HEK293 (cell line): ENCODE data around the gene ATP6V1B1.

Experiments used
- CTCF ChIA-PET: fragments of 350-600 bp; formaldehyde crosslinking; extraction: SDS; loops from one replicate; lab custom pipeline; 2021; ENCODE audit warnings: antibody characterized with exemption; lab: Yijun Ruan, JAX
- POLR2A ChIA-PET: fragments of 300-600 bp; formaldehyde crosslinking; extraction: SDS; loops from one replicate; lab custom pipeline; 2020; ENCODE audit warnings: antibody characterized with exemption, inconsistent platforms; lab: Yijun Ruan, JAX
- H3K27ac ChIP-seq: fragments of 200-500 bp; sonication (Bioruptor generic); 2 replicates; pipeline ENCODE4 v1.5.1; 2014; ENCODE audit warnings: low read depth, low read length, control low read depth, inconsistent platforms; ENCODE audit errors: extremely low read depth
- H3K36me3 ChIP-seq, 2 experiments: fragments of 200-500 bp in 1 of 2; sonication (Bioruptor generic) in 1 of 2; 1 replicate in 1 of 2; 2 replicates in 1 of 2; pipeline ENCODE4 v1.5.1; 2014 to 2017; ENCODE audit warnings: inconsistent platforms in 2 of 2, low read length in 2 of 2; ENCODE audit not compliant: control insufficient read depth in 2 of 2, insufficient read depth in 1 of 2
- H3K4me1 ChIP-seq: fragments of 200-500 bp; sonication (Bioruptor generic); 2 replicates; pipeline ENCODE4 v1.5.1; 2014; ENCODE audit warnings: mild to moderate bottlenecking, low read length, inconsistent platforms; ENCODE audit not compliant: control insufficient read depth, insufficient read depth
- H3K4me3 ChIP-seq: 2 replicates; pipeline ENCODE4 v1.5.1; 2011; ENCODE audit warnings: low read depth, mild to moderate bottlenecking, control low read depth, low read length, moderate library complexity
- H3K9me3 ChIP-seq: fragments of 200-500 bp; sonication (Bioruptor generic); 2 replicates; pipeline ENCODE4 v1.5.1; 2014; ENCODE audit warnings: low read depth, low read length, inconsistent platforms; ENCODE audit not compliant: control insufficient read depth, insufficient read depth
- GLIS1 ChIP-seq: fragments of 450-650 bp; formaldehyde crosslinking; IDR thresholded peaks from 2 replicates; pipeline ENCODE4 v1.5.1; 2016; ENCODE audit warnings: missing biosample characterization, missing genetic modification characterization
- SALL2 ChIP-seq: fragments of 450-650 bp; formaldehyde crosslinking; IDR thresholded peaks from 2 replicates; pipeline ENCODE4 v1.5.0; 2017; ENCODE audit warnings: missing biosample characterization, mild to moderate bottlenecking, missing genetic modification characterization, borderline replicate concordance
- ZBTB1 ChIP-seq: fragments of 450-650 bp; formaldehyde crosslinking; IDR thresholded peaks from 2 replicates; pipeline ENCODE4 v1.5.1; 2016; ENCODE audit warnings: missing biosample characterization, missing genetic modification characterization
- ZBTB21 ChIP-seq: fragments of 450-650 bp; formaldehyde crosslinking; IDR thresholded peaks from 2 replicates; pipeline ENCODE4 v1.5.1; 2017; ENCODE audit warnings: missing biosample characterization, missing genetic modification characterization
- ZFP37 ChIP-seq: fragments of 450-650 bp; formaldehyde crosslinking; IDR thresholded peaks from 2 replicates; pipeline ENCODE4 v1.5.1; 2016; ENCODE audit warnings: missing biosample characterization, missing genetic modification characterization
- ZIC2 ChIP-seq: fragments of 450-650 bp; formaldehyde crosslinking; IDR thresholded peaks from 2 replicates; pipeline ENCODE4 v1.5.1; 2016; ENCODE audit warnings: missing biosample characterization, missing genetic modification characterization
- ZNF138 ChIP-seq: fragments of 450-650 bp; formaldehyde crosslinking; IDR thresholded peaks from 2 replicates; pipeline ENCODE4 v1.5.1; 2016; ENCODE audit warnings: missing biosample characterization, missing genetic modification characterization, borderline replicate concordance
- ZNF335 ChIP-seq: fragments of 450-650 bp; formaldehyde crosslinking; conservative IDR thresholded peaks from 2 replicates; pipeline ENCODE4 v1.5.1; 2016; ENCODE audit warnings: missing biosample characterization, missing genetic modification characterization
- ZNF518A ChIP-seq: fragments of 450-650 bp; formaldehyde crosslinking; conservative IDR thresholded peaks from 2 replicates; pipeline ENCODE4 v1.5.1; 2016; ENCODE audit warnings: low read depth, missing biosample characterization, missing genetic modification characterization
- ZNF600 ChIP-seq: fragments of 450-650 bp; formaldehyde crosslinking; IDR thresholded peaks from 2 replicates; pipeline ENCODE4 v1.5.1; 2016; ENCODE audit warnings: missing biosample characterization, missing genetic modification characterization
- ZNF629 ChIP-seq: fragments of 450-650 bp; formaldehyde crosslinking; IDR thresholded peaks from 2 replicates; pipeline ENCODE4 v1.5.1; 2017; ENCODE audit warnings: missing biosample characterization, missing genetic modification characterization
- ZNF664 ChIP-seq: fragments of 450-650 bp; formaldehyde crosslinking; IDR thresholded peaks from 2 replicates; pipeline ENCODE4 v1.5.1; 2016; ENCODE audit warnings: missing biosample characterization, missing genetic modification characterization
- ZNF707 ChIP-seq: fragments of 450-650 bp; formaldehyde crosslinking; IDR thresholded peaks from 2 replicates; pipeline ENCODE4 v1.5.1; 2016; ENCODE audit warnings: missing biosample characterization, missing genetic modification characterization

ATP6V1B1 gene

DNA sequence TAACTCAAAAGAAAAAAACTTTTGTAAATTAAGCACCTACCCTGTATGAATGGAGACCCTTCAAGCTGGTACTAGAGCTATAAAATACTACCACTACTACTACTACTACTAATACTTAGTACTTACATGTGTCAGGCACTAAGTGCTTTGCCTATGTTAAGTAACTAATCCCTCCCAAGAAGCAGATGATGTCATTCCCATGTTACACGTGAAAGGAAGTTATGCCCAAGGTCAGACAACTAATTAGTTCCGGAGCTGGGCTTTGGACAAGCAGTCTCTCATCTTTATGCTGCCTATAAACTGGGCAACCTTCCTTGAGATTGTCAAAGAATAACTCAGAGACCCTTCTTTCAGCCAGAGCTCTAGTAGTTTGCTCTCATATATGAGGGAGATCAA is 13.9 kb upstream of the ATP6V1B1 start (continued):
- TF ChIP-seq ZNF518A (tag by site-specific recombination) (peak; percentile 86), ZNF335 (peak; percentile 54; the same call in 1 of the 2 replicates), ZBTB21 (tag by site-specific recombination) (peak; percentile 55; the same call in 1 of the 2 replicates), ZNF629 (tag by site-specific recombination) (peak; percentile 86), GLIS1 (0 out of 2 replicates have a peak, but pooled peaks have one; percentile 37), SALL2 (tag by site-specific recombination) (no peak), ZFP37 (tag by site-specific recombination) (0 out of 2 replicates have a peak, but pooled peaks have one; percentile 20), ZNF600 (tag by site-specific recombination) (peak; percentile 79)

DNA sequence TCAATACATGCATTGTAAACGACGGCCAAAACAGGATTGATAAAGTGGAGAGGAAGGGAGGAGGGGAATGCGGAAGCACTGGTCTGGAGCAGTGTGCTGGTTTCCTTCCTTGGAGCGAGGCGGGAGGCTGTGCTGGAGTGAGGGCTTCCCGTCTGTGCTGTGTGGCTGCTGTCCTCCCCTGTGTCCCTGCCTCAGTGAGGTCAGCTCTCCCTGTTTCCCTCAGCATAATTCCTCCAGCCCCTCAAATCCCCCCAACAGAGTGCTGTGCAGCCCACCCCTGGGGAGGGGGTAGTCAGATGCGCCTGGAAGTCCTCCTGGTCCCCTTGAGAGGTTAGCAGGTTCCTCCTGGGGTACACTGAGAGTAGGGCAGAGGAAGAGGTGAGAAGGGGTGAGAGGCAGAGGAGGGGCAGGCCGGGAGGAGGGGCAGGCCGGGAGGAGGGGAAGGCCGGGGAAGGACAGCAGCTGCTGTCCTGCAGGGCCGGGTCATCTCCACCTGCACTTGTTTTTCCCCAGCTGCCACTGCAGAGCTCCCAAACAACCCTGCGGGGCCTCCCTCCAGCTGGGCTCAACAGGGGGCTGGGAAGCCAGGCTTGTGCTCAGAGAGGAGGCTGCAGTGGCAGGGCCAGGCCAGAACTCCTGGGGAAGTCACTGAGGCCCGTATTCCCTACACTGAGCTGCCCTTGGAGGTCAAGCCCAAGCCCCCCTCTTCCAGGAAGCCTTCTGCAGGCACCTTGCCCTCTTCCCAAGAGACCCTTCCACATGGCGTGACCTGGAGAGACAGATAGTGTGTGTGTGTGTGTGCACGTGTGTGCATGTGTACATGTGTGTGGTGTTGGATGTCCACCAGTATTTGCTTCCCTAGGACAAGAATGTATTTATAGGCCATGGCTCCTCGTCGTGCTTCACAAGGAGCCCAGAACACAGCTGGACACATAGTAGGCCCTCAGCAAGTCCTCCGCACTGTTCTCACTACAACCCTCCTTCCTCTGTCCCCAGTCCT is 13.2 kb upstream of the ATP6V1B1 start:
- Histone ChIP-seq H3K9me3 (no peaks in the 10 kb centered on the region), H3K36me3 (peaks cover 0 to 39% of the 10 kb centered on the region in 2 experiments; a peak in 2 of 3 replicates)
- peak; percentile 25; the same call in 1 of the 2 replicates for TF ChIP-seq GLIS1
- TF ChIP-seq ZNF707, result no peak
- peak; percentile 8; the same call in 1 of the 2 replicates for TF ChIP-seq ZNF600 (tag by site-specific recombination)
- TF ChIP-seq ZNF518A (tag by site-specific recombination), result 0 out of 2 replicates have a peak, but pooled peaks have one; percentile 20
- TF ChIP-seq ZNF138 (tag by site-specific recombination), result no peak
- TF ChIP-seq ZFP37 (tag by site-specific recombination), result 0 out of 2 replicates have a peak, but pooled peaks have one; percentile 2
- TF ChIP-seq ZNF664 (tag by site-specific recombination), result no peak
- peak; percentile 82 for TF ChIP-seq ZIC2 (tag by site-specific recombination)
- TF ChIP-seq ZBTB1 (tag by site-specific recombination), result no peak
- TF ChIP-seq, all 188 proteins: peak for 5
- Histone ChIP-seq H3K4me1 (peaks cover 3% of the 10 kb centered on the region; the same call in 1 of the 2 replicates), H3K4me3 (no peak overlapping the region), H3K27ac (no peak overlapping the region)
- ChIA-PET POLR2A (no interaction called here), CTCF (interaction anchor here (0.5 to 8.3 kb wide), 13 partner anchors 9 to 1529 kb away, joined by 3 to 144 read pairs (median 3); partner anchors contain the start of gene ATP6V1B1)
